ENCODE measurements around the gene NXT1.

DNA sequence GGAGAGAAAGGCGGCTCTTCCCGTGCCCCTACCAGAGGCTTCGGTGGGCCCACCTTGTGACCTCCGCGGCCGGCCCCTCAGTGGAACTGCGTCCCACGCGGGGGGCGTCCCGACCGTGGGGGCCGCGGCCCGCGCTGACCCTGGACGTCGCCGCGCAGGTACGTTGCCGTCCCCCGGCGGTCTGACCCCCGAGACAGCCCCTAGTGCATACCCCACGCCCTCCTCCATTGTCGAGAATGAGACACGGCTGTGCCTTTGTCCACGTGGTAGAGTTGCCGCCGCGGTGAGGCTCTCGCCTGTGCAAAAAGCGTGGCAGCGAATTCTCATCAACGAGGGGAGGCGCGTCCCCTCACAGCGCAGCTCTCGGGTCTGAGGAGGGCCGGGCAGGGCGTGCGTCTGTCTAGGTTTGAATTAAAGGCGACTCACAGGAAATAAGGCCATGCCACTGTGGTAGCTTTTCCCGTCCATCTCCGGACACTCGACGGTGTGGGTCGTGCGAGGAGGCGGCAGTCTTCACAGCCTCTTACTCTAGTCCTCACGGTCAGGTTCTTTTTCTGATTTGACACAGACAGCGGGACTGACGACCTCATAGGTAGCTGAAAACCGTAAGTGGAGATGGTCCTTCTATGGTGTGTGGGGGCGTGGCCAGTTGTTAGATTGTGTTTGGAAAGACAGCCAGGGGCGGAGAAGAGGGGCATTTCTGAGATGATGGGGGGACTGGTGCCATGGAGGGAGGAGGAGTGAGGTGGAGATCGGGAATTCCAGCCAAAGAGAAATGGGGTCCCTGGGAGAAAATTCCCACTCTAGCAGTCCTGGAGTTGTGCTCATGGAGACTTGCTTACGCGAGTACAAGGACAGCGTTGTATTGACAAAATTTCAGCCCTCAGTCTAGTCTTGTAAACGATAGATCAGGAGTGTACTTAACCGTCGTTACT, 580 bp downstream of the NXT1 start:
- TF ChIP-seq POLR2AphosphoS5 (IDR thresholded peaks at IDR 0.05), result peak; percentile 43
- TF ChIP-seq, protein P1, sequence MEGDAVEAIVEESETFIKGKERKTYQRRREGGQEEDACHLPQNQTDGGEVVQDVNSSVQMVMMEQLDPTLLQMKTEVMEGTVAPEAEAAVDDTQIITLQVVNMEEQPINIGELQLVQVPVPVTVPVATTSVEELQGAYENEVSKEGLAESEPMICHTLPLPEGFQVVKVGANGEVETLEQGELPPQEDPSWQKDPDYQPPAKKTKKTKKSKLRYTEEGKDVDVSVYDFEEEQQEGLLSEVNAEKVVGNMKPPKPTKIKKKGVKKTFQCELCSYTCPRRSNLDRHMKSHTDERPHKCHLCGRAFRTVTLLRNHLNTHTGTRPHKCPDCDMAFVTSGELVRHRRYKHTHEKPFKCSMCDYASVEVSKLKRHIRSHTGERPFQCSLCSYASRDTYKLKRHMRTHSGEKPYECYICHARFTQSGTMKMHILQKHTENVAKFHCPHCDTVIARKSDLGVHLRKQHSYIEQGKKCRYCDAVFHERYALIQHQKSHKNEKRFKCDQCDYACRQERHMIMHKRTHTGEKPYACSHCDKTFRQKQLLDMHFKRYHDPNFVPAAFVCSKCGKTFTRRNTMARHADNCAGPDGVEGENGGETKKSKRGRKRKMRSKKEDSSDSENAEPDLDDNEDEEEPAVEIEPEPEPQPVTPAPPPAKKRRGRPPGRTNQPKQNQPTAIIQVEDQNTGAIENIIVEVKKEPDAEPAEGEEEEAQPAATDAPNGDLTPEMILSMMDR (IDR thresholded peaks at IDR 0.05; ENCODE audit: poor library complexity, severe bottlenecking), result no peak
